Measurements from ENCODE around the gene RNF220. TPM values are rescaled to one million over a fixed set of nuclear protein-coding genes. Genes with fewer than 3 reads are reported as not detected.

RNF220 gene
- total RNA-seq, 4 donors from 2014 or later: 112 to 134 (median 132) TPM

DNA sequence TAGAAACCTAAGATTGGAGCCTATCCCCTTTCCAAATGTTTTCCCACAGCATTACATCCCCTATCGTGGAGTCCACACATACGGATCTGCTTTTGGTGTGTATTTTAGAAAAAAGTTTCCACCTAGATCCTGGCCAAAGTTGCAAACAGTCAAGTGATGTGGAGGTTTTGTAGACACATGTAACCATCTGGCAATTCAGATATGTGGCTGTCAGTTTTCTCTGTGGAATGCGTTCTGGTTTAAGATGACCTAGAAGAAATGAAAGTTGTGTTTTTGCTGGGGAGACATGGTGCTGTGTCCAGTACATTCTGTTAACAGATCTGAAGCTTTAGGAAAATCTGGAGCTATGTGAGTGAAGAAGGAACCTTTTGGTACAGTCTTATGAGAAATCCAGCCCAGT, 14.8 kb downstream of the RNF220 start:
- Histone ChIP-seq H3K4me3 (no peak overlapping the region), H3K9me3 (no peaks in the 10 kb centered on the region), H3K36me3 (no peaks in the 10 kb centered on the region), H3K27me3 (peaks cover 87% of the 10 kb centered on the region), H3K27ac (no peak overlapping the region), H3K4me1 (peaks cover 0 to 34% (median 7%) of the 10 kb centered on the region in 3 donors)
- ATAC-seq: no peak
- 54 to 64% methylated on average over 3 of the region's 3 CpGs for WGBS, 2 donors (ENCODE audit: low coverage in 1 of 2)
- TF ChIP-seq POLR2A (IDR thresholded peaks at IDR 0.05): no peak
- TF ChIP-seq POLR2AphosphoS5 (IDR thresholded peaks at IDR 0.05): no peak

DNA sequence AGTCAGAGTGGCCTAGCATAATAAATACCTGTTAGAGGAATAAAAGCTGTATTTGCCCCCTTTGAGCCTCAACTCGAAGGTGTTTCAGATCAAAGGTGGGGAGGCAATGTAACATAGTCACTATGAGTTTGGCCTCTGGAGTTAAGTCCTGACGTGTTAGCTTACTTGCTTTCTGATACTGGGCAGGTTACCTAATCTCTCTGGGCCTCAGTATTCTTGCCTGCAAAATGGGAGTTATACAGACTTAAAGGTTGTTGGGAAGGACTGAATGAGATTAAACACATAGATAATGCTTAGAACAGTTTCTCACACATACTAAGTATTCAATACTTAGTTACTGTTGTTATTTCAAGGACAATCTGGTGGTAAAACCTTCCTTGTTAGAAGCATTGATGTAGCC, 15.5 kb downstream of the RNF220 start:
- TF ChIP-seq POLR2A (IDR thresholded peaks at IDR 0.05) (no peak), EP300 (IDR thresholded peaks at IDR 0.05) (no peak), POLR2AphosphoS5 (IDR thresholded peaks at IDR 0.05) (no peak)
- TF ChIP-seq, protein P1, sequence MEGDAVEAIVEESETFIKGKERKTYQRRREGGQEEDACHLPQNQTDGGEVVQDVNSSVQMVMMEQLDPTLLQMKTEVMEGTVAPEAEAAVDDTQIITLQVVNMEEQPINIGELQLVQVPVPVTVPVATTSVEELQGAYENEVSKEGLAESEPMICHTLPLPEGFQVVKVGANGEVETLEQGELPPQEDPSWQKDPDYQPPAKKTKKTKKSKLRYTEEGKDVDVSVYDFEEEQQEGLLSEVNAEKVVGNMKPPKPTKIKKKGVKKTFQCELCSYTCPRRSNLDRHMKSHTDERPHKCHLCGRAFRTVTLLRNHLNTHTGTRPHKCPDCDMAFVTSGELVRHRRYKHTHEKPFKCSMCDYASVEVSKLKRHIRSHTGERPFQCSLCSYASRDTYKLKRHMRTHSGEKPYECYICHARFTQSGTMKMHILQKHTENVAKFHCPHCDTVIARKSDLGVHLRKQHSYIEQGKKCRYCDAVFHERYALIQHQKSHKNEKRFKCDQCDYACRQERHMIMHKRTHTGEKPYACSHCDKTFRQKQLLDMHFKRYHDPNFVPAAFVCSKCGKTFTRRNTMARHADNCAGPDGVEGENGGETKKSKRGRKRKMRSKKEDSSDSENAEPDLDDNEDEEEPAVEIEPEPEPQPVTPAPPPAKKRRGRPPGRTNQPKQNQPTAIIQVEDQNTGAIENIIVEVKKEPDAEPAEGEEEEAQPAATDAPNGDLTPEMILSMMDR (IDR thresholded peaks at IDR 0.05): no peak
- no peaks in the 10 kb centered on the region for H3K36me3 ChIP-seq
- H3K27me3 ChIP-seq: peaks cover 87% of the 10 kb centered on the region
- WGBS, 2 donors (ENCODE audit: low coverage in 1 of 2): 77 to 79% methylated on average over 2 of the region's 2 CpGs
- H3K4me1 ChIP-seq: peaks cover 0 to 34% (median 7%) of the 10 kb centered on the region in 3 donors
- no peak overlapping the region for H3K27ac ChIP-seq
- no peak overlapping the region for H3K4me3 ChIP-seq
- no peaks in the 10 kb centered on the region for H3K9me3 ChIP-seq
- no peak for ATAC-seq

DNA sequence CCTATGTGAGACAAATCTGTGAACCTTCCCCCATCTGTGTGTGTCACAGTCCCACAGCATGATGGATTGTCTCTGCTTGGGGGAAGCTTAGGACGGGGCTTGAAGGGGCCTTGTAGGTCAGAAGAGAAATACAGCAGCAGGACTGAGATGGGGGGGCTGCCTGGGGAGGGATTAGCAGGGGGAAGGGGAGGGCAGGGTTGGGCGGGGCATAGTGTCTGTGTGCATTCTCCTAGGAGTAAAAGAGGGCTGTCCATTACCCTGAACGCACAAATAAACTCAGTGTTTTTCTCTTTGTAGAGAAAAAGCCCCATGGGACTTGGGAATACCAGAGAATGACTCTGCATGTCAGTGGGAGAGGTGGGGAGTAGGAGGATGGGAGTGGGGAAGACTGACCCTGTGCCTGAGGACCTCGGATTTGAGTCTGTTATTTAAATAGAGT, 16.4 kb downstream of the RNF220 start:
- no peaks in the 10 kb centered on the region for H3K36me3 ChIP-seq
- 45 to 61% methylated on average over 2 to 3 of the region's 4 CpGs for WGBS, 2 donors (ENCODE audit: low coverage in 1 of 2)
- no peak for ATAC-seq
- TF ChIP-seq POLR2AphosphoS5 (IDR thresholded peaks at IDR 0.05) (no peak), POLR2A (IDR thresholded peaks at IDR 0.05) (no peak), EP300 (IDR thresholded peaks at IDR 0.05) (no peak)
- TF ChIP-seq, protein P1 (IDR thresholded peaks at IDR 0.05): no peak
- no peaks in the 10 kb centered on the region for H3K9me3 ChIP-seq
- H3K27me3 ChIP-seq: peaks cover 84% of the 10 kb centered on the region
- H3K4me3 ChIP-seq: no peak overlapping the region
- H3K27ac ChIP-seq: peak overlapping the region in 1 of 4 donors; percentile 1
- peaks cover 0 to 34% (median 7%) of the 10 kb centered on the region in 3 donors for H3K4me1 ChIP-seq

DNA sequence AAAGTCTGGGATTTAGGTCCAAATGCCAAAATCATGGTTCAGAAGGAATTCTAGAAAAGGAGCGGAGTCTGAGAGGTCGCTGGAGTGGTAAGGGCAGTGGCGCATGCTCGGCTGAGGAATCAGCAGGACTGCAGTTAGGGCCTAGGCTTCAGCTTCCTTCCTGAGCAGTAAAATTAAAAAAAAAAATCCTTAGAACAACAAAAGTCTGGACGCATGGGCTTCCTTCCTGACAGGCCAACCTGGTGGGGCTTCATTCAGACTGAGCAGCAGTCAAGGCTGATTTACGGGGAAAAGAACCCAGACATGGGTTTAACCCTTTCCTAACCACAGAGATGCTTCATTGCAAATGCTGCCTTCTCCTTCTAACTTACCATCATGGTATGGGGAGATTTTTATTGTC, 17.1 kb downstream of the RNF220 start:
- Histone ChIP-seq H3K4me1 (peaks cover 0 to 31% (median 7%) of the 10 kb centered on the region in 3 donors), H3K27ac (peak overlapping the region in 1 of 4 donors; percentile 1), H3K27me3 (peaks cover 81% of the 10 kb centered on the region), H3K36me3 (no peaks in the 10 kb centered on the region), H3K9me3 (no peaks in the 10 kb centered on the region), H3K4me3 (no peak overlapping the region)
- no peak for ATAC-seq
- WGBS, 2 donors (ENCODE audit: low coverage in 1 of 2): 56 to 65% methylated on average over 6 of the region's 6 CpGs
- no peak for TF ChIP-seq POLR2A (IDR thresholded peaks at IDR 0.05)
- no peak for TF ChIP-seq EP300 (IDR thresholded peaks at IDR 0.05)
- TF ChIP-seq POLR2AphosphoS5 (IDR thresholded peaks at IDR 0.05): no peak
- TF ChIP-seq, protein P1 (IDR thresholded peaks at IDR 0.05): no peak

DNA sequence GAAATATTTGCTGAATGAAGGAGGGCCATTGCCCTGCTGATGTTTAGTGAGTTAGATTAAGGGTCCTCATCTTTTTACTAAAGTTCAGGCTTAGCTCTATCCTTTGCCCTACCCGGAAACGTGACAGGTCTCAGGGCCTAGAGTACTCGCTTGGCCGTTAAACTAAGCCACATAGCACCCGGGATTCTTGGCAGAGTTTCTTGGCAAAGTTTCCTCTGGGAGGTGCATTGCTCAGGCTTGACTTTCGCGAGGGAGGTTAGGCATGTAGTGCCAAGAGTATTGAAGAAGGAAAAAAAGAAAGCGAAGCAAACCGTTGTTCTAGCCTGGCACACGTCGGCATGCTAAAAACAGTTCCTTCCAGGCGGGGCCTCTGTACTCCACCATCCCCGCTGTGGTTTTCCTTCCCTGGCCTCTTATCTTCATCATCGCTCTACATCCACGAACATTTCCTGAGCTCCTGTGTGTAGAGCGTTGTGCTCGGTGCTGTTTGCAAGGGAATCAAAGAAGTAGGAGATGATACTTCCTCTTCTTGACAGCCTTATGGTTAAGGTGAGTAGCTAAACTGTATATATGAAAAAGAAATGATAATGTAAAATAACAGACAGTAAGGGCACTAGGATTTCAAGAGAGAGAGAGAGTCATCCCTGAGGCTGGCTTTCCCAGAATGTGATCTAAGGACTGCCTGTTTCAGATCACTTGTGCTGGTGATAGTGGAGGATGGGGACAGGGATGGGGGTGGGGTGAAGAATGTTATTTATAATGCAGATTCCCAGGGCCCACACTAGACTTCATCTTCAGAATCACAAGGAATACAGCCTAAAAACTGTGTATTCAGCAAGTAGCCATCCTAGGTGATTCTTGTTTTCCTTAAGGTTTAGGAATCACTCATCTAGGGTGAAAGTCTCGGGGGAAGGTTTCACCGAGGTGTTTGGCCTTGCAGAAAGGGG, 18.8 kb downstream of the RNF220 start:
- peaks cover 0 to 17% (median 4%) of the 10 kb centered on the region in 3 donors for H3K4me1 ChIP-seq
- no peaks in the 10 kb centered on the region for H3K9me3 ChIP-seq
- no peak for TF ChIP-seq POLR2A (IDR thresholded peaks at IDR 0.05)
- peak; percentile 83 for TF ChIP-seq POLR2AphosphoS5 (IDR thresholded peaks at IDR 0.05)
- WGBS, 2 donors (ENCODE audit: low coverage in 1 of 2): 21 to 25% methylated on average over 14 to 17 of the region's 19 CpGs
- H3K4me3 ChIP-seq: peak overlapping the region in 1 of 2 donors; percentile 2
- ATAC-seq: peak; percentile 86
- peaks cover 69% of the 10 kb centered on the region for H3K27me3 ChIP-seq
- H3K36me3 ChIP-seq: no peaks in the 10 kb centered on the region
- H3K27ac ChIP-seq: peak overlapping the region in 3 of 4 donors; percentile 50 to 64 (median 52)
